ENCODE results near the gene TECPR1. TPM values are rescaled to one million over a fixed set of nuclear protein-coding genes. Genes with fewer than 3 reads are reported as not detected.

TECPR1 gene
- total and polyA plus RNA-seq, 2 of the 8 experiments (the other 6 are each of a cell fraction or from before 2014, with no cell fraction given), result 1.3 to 11.1 TPM

DNA sequence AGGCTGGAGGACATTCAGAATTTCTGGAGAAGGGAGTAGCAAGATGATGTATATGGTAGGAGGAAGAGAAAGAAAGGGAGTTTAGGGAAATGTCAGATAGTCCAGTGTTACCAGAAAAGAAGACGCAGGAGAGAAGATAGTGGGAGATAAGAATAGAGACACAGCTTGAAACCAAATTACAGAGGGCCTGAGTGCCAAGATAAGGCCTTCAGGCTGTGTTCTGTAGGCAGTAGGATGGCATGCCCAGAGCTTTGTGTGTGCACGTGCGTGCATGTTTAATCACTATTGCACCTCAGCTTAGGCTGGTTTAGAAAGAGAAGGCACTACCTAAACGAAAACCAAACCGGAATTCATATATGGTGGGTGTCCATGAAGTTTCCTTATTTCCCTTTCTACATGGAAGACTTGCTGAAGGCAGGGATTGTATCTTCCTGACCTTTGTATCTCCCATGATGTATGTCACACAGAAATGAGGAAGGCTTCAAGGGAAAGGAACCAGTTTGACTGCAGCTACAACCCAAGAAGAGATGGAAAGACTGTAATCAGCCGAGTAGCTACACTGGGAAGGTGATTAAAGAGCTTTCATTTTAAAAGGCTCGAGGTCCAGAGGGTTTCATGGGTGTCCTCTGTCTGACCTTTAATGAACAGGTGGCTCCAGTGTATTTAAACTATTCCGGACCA, 76.6 kb downstream of the TECPR1 start:
- no peak overlapping the region for H2BK12ac ChIP-seq (ENCODE audit: low read depth, low read length)
- FAIRE-seq (no peak), DNase-seq (ENCODE audit: low read depth in 1 of 2, low spot score in 2 of 2) (no peak)
- H3K4me2 ChIP-seq (ENCODE audit: insufficient read depth in 1 of 2, low read depth in 2 of 2, low read length in 2 of 2), result no peak overlapping the region
- H3K27me3 ChIP-seq (replicated peaks in 1 of 4; ENCODE audit: control insufficient read depth in 3 of 4, extremely low read depth in 1 of 4, insufficient read depth in 3 of 4, low read length in 3 of 4), result no peaks in the 10 kb centered on the region
- H3K27ac ChIP-seq (ENCODE audit: low read depth, low read length), result no peak overlapping the region
- H3K79me1 ChIP-seq (ENCODE audit: low read depth, low read length), result peaks cover 4% of the 10 kb centered on the region
- ChIA-PET CTCF (ENCODE audit: partially characterized antibody) (interaction anchor here (0.5 to 8.8 kb wide), 6 partner anchors 8 to 195 kb away, joined by 3 to 75 read pairs (median 4); no protein-coding TSS in a partner anchor), POLR2A (ENCODE audit: partially characterized antibody) (no interaction called here)
- no peak overlapping the region for H2AFZ ChIP-seq (ENCODE audit: low read length)
- H3K18ac ChIP-seq (ENCODE audit: extremely low read depth, low read length), result no peak overlapping the region
- H3K9me3 ChIP-seq (ENCODE audit: insufficient read depth in 2 of 2, low read depth in 1 of 2, low read length in 1 of 2), result no peaks in the 10 kb centered on the region
- H2BK15ac ChIP-seq (ENCODE audit: low read length), result no peak overlapping the region
- H3K4me1 ChIP-seq (replicated peaks in 1 of 4; ENCODE audit: control insufficient read depth in 3 of 4, insufficient read depth in 4 of 4, low read length in 3 of 4), result no peaks in the 10 kb centered on the region; a peak in 3 of 7 replicates
- H3K23me2 ChIP-seq (ENCODE audit: low read depth, low read length), result no peaks in the 10 kb centered on the region
- no peak overlapping the region for H3K4me3 ChIP-seq (ENCODE audit: extremely low read depth in 1 of 4, insufficient read depth in 2 of 4, low read depth in 3 of 4, low read length in 4 of 4)
- no peak overlapping the region for H2BK120ac ChIP-seq (replicated peaks; ENCODE audit: low read depth, low read length)
- 87% methylated on average over 8 of the region's 8 CpGs; no CpG with 5 or more reads in 1 of the 2 experiments for WGBS, 2 experiments (ENCODE audit: extremely low coverage in 1 of 2, insufficient coverage in 1 of 2, insufficient read length in 1 of 2, insufficient replicate concordance in 2 of 2, low coverage in 1 of 2, low lambda C conversion rate in 2 of 2, missing lambda C conversion rate in 1 of 2)
- no peaks in the 10 kb centered on the region for H3K79me2 ChIP-seq (ENCODE audit: control insufficient read depth in 1 of 2, insufficient read depth in 2 of 2, low read length in 2 of 2)
- H4K5ac ChIP-seq (ENCODE audit: insufficient read length, low read depth, low read length), result no peak overlapping the region
- H3K36me3 ChIP-seq (ENCODE audit: control insufficient read depth in 2 of 4, insufficient read depth in 4 of 4, low read length in 3 of 4), result peaks cover 0 to 22% (median 3%) of the 10 kb centered on the region in 4 experiments; a peak in 6 of 8 replicates
- no peak overlapping the region for H3K56ac ChIP-seq (replicated peaks; ENCODE audit: insufficient read length, low read depth, low read length)
- H2AK5ac ChIP-seq (ENCODE audit: low read depth, low read length), result no peak overlapping the region
- H4K8ac ChIP-seq (ENCODE audit: extremely low read depth, insufficient read depth, low read length), result no peak overlapping the region
- H2BK20ac ChIP-seq (ENCODE audit: low read length), result no peak overlapping the region
- peaks cover 0 to 9% of the 10 kb centered on the region in 2 experiments for H4K20me1 ChIP-seq (replicated peaks in 1 of 2; ENCODE audit: control insufficient read depth in 1 of 2, insufficient read depth in 2 of 2, low read length in 2 of 2)
- no peak overlapping the region for H4K91ac ChIP-seq (replicated peaks; ENCODE audit: insufficient read length, low read length)
- H3K14ac ChIP-seq (ENCODE audit: insufficient read length), result no peak overlapping the region
- H3K23ac ChIP-seq (ENCODE audit: insufficient read length), result no peak overlapping the region
- no peak overlapping the region for H2BK5ac ChIP-seq (ENCODE audit: low read depth, low read length)
- no peak overlapping the region for H3K9ac ChIP-seq (replicated peaks in 1 of 4; ENCODE audit: extremely low read depth in 1 of 4, low read depth in 3 of 4, low read length in 3 of 4)
- no peak overlapping the region for H3K4ac ChIP-seq (replicated peaks; ENCODE audit: insufficient read length, low read depth, low read length)
- TF ChIP-seq SUZ12 (IDR thresholded peaks at IDR 0.05; ENCODE audit: low read length) (no peak), TEAD4 (IDR thresholded peaks at IDR 0.05; ENCODE audit: low read depth, low read length) (no peak), TCF12 (IDR thresholded peaks at IDR 0.05; ENCODE audit: low read depth, low read length) (no peak), TAF7 (optimal IDR thresholded peaks at IDR 0.05; ENCODE audit: borderline replicate concordance, low read depth, low read length) (no peak), GTF2F1 (IDR thresholded peaks at IDR 0.05; ENCODE audit: borderline replicate concordance, low read depth, low read length) (no peak), JUND (IDR thresholded peaks at IDR 0.05; ENCODE audit: low read length) (no peak), HDAC6 (IDR thresholded peaks at IDR 0.05; ENCODE audit: low read depth, low read length) (no peak), HDAC2 (IDR thresholded peaks at IDR 0.05; ENCODE audit: borderline replicate concordance in 1 of 2, low read depth in 2 of 2, low read length in 2 of 2) (no peak), SP2 (IDR thresholded peaks at IDR 0.05; ENCODE audit: low read length) (no peak), MAX (IDR thresholded peaks at IDR 0.05) (no peak), RBBP5 (IDR thresholded peaks at IDR 0.05; ENCODE audit: borderline replicate concordance, low read depth, low read length) (no peak)
- TF ChIP-seq, protein P1, sequence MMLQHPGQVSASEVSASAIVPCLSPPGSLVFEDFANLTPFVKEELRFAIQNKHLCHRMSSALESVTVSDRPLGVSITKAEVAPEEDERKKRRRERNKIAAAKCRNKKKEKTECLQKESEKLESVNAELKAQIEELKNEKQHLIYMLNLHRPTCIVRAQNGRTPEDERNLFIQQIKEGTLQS (IDR thresholded peaks at IDR 0.05; ENCODE audit: insufficient read depth, low read depth, low read length), result no peak
